Measurements from ENCODE around the gene EHD3. TPM values are rescaled to one million over a fixed set of nuclear protein-coding genes. Genes with fewer than 3 reads are reported as not detected.
A peak's percentile ranks its signal among the peaks of the same experiment; 100 is the strongest.

EHD3 gene
- total and polyA plus RNA-seq, 4 donors = 7.2 to 20.2 (median 13.2) TPM

DNA sequence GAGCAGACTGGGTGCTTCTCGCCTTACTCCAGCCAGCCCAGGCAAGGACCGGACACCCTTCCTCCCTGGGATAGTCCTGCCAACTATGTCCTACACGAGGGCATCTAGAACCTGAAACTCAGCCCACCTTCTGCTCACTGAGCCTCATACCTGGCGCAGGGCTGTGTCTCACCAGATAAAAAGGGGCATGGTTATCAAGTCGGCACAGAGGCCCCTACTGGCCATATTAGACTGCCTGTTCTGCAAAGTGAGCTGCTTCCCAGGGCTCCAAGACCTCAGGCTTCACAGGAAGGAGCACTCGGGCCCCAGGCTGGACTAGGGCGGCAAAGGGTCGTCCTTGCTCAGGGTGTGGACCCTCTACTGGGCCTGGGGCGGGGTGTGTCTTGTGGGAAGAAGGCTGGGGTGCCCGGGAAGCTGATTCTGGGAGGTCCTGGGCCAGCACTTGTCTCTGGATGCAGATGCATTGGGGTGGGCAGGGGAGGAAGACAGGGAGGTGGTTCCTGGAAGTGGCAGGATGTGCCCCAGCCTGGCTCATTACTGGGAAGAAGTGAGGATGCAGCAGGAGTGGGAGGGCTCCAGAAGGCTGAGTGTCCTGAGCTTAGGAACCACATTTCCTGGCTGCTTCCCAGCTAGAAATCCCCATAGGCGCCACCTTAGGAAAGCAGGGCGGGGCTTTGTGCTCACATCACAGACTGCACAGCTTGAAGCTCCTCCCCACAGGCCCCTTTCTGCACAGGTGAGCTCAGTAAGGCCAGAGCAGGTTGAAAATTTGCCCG, 19.6 kb downstream of the EHD3 start:
- Histone ChIP-seq H3K36me3 (ENCODE audit: control insufficient read depth in 4 of 4, insufficient read depth in 3 of 4, low read depth in 1 of 4, low read length in 3 of 4) (no peaks in the 10 kb centered on the region), H3K27me3 (ENCODE audit: control insufficient read depth in 4 of 4, insufficient read depth in 4 of 4, low read length in 3 of 4) (no peaks in the 10 kb centered on the region), H3K9ac (ENCODE audit: low read depth in 1 of 2, low read length in 2 of 2) (no peak overlapping the region), H3K9me3 (ENCODE audit: control insufficient read depth in 4 of 4, low read length in 3 of 4) (no peaks in the 10 kb centered on the region), H3K27ac (ENCODE audit: low read depth in 1 of 2, low read length in 2 of 2) (no peak overlapping the region), H3K4me1 (ENCODE audit: control insufficient read depth in 4 of 4, insufficient read depth in 4 of 4, low read length in 3 of 4) (no peaks in the 10 kb centered on the region), H3K4me3 (ENCODE audit: low read depth in 1 of 3, low read length in 3 of 3) (no peak overlapping the region)
- TF ChIP-seq, protein P1, sequence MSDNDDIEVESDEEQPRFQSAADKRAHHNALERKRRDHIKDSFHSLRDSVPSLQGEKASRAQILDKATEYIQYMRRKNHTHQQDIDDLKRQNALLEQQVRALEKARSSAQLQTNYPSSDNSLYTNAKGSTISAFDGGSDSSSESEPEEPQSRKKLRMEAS (IDR thresholded peaks at IDR 0.05) = no peak
- no peak for TF ChIP-seq TAF1 (conservative IDR thresholded peaks at IDR 0.05)
- TF ChIP-seq NR2F2 (IDR thresholded peaks at IDR 0.05) = no peak
- no peak for TF ChIP-seq YY1 (IDR thresholded peaks at IDR 0.05)
- TF ChIP-seq, protein P2, sequence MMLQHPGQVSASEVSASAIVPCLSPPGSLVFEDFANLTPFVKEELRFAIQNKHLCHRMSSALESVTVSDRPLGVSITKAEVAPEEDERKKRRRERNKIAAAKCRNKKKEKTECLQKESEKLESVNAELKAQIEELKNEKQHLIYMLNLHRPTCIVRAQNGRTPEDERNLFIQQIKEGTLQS (IDR thresholded peaks at IDR 0.05) = no peak
- WGBS = 75% methylated on average over 13 of the region's 13 CpGs
- peak; percentile 64 for DNase-seq (ENCODE audit: low spot score)

DNA sequence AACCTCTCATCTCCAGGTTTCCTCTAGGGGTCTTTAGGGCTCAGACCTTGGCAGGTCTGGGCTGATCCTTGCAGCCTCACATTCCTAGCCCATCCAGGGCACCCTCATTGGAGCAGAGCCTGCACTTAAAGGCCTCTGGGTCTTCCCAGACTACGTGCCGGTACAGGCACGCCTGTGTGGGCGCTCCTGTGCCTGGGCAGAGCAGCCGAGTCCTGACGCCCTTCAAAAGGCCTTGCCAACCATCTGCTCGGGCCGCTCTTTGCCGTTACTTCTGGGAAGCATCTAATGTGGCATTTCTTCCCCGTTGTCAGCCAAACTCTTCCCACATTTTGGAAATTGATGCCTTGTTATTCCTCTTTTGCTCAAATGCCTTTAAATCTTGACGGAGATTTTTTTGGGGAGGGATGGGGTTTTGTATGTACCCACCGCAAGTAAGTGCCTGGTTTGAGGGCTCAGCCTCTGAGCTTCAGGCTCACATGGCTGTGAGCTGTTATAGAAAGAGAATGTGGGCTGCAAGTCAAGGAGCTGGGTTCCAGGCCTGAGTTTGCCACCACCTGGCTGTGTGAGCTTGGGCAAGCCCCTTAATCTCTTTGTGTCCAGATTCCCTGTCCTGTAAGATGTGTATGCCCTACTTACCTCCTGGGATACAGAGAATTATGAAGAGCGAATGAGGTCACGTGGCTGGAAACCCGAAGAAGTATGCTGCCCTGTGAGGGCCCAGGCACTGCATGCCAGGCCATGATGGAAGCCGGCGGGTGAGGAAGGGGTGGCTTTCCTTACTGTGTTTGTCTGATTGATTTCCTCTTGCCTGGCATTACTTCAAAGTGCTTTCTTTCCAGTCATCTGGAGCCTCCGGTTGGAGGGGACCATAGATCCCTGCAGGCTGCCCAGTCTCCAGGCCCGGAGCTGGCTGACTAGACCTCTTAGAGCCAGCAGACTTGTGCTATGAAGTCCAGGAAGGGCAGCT, 20.6 kb downstream of the EHD3 start:
- H3K9ac ChIP-seq (ENCODE audit: low read depth in 1 of 2, low read length in 2 of 2) = no peak overlapping the region
- H3K27me3 ChIP-seq (ENCODE audit: control insufficient read depth in 4 of 4, insufficient read depth in 4 of 4, low read length in 3 of 4) = no peaks in the 10 kb centered on the region
- no peak for DNase-seq (ENCODE audit: low spot score)
- no peaks in the 10 kb centered on the region for H3K36me3 ChIP-seq (ENCODE audit: control insufficient read depth in 4 of 4, insufficient read depth in 3 of 4, low read depth in 1 of 4, low read length in 3 of 4)
- 90% methylated on average over 19 of the region's 19 CpGs for WGBS
- H3K4me3 ChIP-seq (ENCODE audit: low read depth in 1 of 3, low read length in 3 of 3) = no peak overlapping the region
- no peak overlapping the region for H3K27ac ChIP-seq (ENCODE audit: low read depth in 1 of 2, low read length in 2 of 2)
- H3K4me1 ChIP-seq (ENCODE audit: control insufficient read depth in 4 of 4, insufficient read depth in 4 of 4, low read length in 3 of 4) = no peaks in the 10 kb centered on the region
- no peaks in the 10 kb centered on the region for H3K9me3 ChIP-seq (ENCODE audit: control insufficient read depth in 4 of 4, low read length in 3 of 4)
- TF ChIP-seq TAF1 (conservative IDR thresholded peaks at IDR 0.05) (no peak), SP1 (IDR thresholded peaks at IDR 0.05) (no peak), HNF4G (IDR thresholded peaks at IDR 0.05) (no peak), HNF4A (conservative IDR thresholded peaks at IDR 0.05) (no peak), FOXA2 (IDR thresholded peaks at IDR 0.05) (no peak), RAD21 (IDR thresholded peaks at IDR 0.05) (no peak), GABPA (IDR thresholded peaks at IDR 0.05 in 1 of 2, conservative IDR thresholded peaks at IDR 0.05 in 1 of 2) (no peak), RXRA (IDR thresholded peaks at IDR 0.05) (no peak), FOXA1 (IDR thresholded peaks at IDR 0.05) (no peak), YY1 (IDR thresholded peaks at IDR 0.05) (no peak), NR2F2 (IDR thresholded peaks at IDR 0.05) (no peak), EGR1 (IDR thresholded peaks at IDR 0.05; ENCODE audit: low read depth in 2 of 2) (no peak)
- TF ChIP-seq, protein P3, sequence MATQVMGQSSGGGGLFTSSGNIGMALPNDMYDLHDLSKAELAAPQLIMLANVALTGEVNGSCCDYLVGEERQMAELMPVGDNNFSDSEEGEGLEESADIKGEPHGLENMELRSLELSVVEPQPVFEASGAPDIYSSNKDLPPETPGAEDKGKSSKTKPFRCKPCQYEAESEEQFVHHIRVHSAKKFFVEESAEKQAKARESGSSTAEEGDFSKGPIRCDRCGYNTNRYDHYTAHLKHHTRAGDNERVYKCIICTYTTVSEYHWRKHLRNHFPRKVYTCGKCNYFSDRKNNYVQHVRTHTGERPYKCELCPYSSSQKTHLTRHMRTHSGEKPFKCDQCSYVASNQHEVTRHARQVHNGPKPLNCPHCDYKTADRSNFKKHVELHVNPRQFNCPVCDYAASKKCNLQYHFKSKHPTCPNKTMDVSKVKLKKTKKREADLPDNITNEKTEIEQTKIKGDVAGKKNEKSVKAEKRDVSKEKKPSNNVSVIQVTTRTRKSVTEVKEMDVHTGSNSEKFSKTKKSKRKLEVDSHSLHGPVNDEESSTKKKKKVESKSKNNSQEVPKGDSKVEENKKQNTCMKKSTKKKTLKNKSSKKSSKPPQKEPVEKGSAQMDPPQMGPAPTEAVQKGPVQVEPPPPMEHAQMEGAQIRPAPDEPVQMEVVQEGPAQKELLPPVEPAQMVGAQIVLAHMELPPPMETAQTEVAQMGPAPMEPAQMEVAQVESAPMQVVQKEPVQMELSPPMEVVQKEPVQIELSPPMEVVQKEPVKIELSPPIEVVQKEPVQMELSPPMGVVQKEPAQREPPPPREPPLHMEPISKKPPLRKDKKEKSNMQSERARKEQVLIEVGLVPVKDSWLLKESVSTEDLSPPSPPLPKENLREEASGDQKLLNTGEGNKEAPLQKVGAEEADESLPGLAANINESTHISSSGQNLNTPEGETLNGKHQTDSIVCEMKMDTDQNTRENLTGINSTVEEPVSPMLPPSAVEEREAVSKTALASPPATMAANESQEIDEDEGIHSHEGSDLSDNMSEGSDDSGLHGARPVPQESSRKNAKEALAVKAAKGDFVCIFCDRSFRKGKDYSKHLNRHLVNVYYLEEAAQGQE (IDR thresholded peaks at IDR 0.05) = no peak
- TF ChIP-seq, protein P4, sequence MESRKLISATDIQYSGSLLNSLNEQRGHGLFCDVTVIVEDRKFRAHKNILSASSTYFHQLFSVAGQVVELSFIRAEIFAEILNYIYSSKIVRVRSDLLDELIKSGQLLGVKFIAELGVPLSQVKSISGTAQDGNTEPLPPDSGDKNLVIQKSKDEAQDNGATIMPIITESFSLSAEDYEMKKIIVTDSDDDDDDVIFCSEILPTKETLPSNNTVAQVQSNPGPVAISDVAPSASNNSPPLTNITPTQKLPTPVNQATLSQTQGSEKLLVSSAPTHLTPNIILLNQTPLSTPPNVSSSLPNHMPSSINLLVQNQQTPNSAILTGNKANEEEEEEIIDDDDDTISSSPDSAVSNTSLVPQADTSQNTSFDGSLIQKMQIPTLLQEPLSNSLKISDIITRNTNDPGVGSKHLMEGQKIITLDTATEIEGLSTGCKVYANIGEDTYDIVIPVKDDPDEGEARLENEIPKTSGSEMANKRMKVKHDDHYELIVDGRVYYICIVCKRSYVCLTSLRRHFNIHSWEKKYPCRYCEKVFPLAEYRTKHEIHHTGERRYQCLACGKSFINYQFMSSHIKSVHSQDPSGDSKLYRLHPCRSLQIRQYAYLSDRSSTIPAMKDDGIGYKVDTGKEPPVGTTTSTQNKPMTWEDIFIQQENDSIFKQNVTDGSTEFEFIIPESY (IDR thresholded peaks at IDR 0.05) = no peak
- TF ChIP-seq, protein P2 (IDR thresholded peaks at IDR 0.05) = no peak
- TF ChIP-seq, protein P1 (IDR thresholded peaks at IDR 0.05) = no peak
- TF ChIP-seq, protein P5, sequence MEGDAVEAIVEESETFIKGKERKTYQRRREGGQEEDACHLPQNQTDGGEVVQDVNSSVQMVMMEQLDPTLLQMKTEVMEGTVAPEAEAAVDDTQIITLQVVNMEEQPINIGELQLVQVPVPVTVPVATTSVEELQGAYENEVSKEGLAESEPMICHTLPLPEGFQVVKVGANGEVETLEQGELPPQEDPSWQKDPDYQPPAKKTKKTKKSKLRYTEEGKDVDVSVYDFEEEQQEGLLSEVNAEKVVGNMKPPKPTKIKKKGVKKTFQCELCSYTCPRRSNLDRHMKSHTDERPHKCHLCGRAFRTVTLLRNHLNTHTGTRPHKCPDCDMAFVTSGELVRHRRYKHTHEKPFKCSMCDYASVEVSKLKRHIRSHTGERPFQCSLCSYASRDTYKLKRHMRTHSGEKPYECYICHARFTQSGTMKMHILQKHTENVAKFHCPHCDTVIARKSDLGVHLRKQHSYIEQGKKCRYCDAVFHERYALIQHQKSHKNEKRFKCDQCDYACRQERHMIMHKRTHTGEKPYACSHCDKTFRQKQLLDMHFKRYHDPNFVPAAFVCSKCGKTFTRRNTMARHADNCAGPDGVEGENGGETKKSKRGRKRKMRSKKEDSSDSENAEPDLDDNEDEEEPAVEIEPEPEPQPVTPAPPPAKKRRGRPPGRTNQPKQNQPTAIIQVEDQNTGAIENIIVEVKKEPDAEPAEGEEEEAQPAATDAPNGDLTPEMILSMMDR (IDR thresholded peaks at IDR 0.05; ENCODE audit: low read depth, low read length, missing input control) = no peak
